A549 (cell line): Measurements from ENCODE around the gene ARHGAP10.
A peak's percentile ranks its signal among the peaks of the same experiment; 100 is the strongest.

Source experiments
- CBX8 ChIP-seq: fragments of 200-600 bp; sonication (generic); IDR thresholded peaks from 2 replicates; pipeline ENCODE4 v1.6.1; 2016
- CEBPB ChIP-seq, 2 experiments: fragments of >200 bp in 1 of 2; sonication (Bioruptor Twin) in 1 of 2; formaldehyde crosslinking in 1 of 2; IDR thresholded peaks; 2 replicates each; pipeline ENCODE4 v1.6.1; 2012 to 2016
- CHD2 ChIP-seq: fragments of 150-350 bp; IDR thresholded peaks from 2 replicates; pipeline ENCODE4 v1.6.1; 2014; ENCODE audit warnings: low read length; ENCODE audit not compliant: partially characterized antibody
- ELK1 ChIP-seq: fragments of 150-350 bp; IDR thresholded peaks from 2 replicates; pipeline ENCODE4 v1.6.1; 2014; ENCODE audit warnings: low read depth, mild to moderate bottlenecking, low read length
- JUN ChIP-seq, 2 experiments: fragments of >200 bp; sonication (Bioruptor Twin); formaldehyde crosslinking; IDR thresholded peaks; 2 replicates in 1 of 2; 3 replicates in 1 of 2; pipeline ENCODE4 v1.6.1; 2016 to 2017
- MAZ ChIP-seq: fragments of 150-350 bp; IDR thresholded peaks from 2 replicates; pipeline ENCODE4 v1.6.1; 2014; ENCODE audit warnings: antibody characterized with exemption, low read depth, low read length, borderline replicate concordance
- POLR2A ChIP-seq: IDR thresholded peaks from 2 replicates; pipeline ENCODE4 v1.6.1; 2012; ENCODE audit warnings: mild to moderate bottlenecking, low read length
- POLR2AphosphoS2 ChIP-seq: conservative IDR thresholded peaks from 2 replicates; pipeline ENCODE4 v1.6.1; 2012; ENCODE audit warnings: low read length, improper control_type of control experiment, inconsistent platforms
- REST ChIP-seq: fragments of 200-600 bp; sonication (generic); IDR thresholded peaks from 2 replicates; pipeline ENCODE4 v1.6.1; 2016; ENCODE audit warnings: antibody characterized with exemption, mild to moderate bottlenecking, moderate library complexity
- SREBF2 ChIP-seq: fragments of 450-650 bp; IDR thresholded peaks from 2 replicates; pipeline ENCODE4 v1.6.1; 2014; ENCODE audit warnings: mild to moderate bottlenecking, moderate library complexity

- TF ChIP-seq MAZ, result no peak
- TF ChIP-seq CBX8, result no peak
- no peak for TF ChIP-seq REST
- TF ChIP-seq SREBF2, result no peak
- TF ChIP-seq ELK1, result no peak
- TF ChIP-seq JUN (IDR thresholded peaks at IDR 0.05), result peak in 1 of 2 experiments; percentile 37; a peak in 1 of 5 replicates
- TF ChIP-seq CEBPB (IDR thresholded peaks at IDR 0.05), result no peak
- TF ChIP-seq CHD2, result no peak
- TF ChIP-seq POLR2AphosphoS2, result no peak
- peak; percentile 44 for TF ChIP-seq POLR2A
These were observed at the start of gene ARHGAP10 for GRCh38 chr4:147731580-147732517.
